Endodermal cell (in vitro differentiated cells): ENCODE data around the gene SCYGR8. TPM values are rescaled to one million over a fixed set of nuclear protein-coding genes. Genes with fewer than 3 reads are reported as not detected.

Experiments
- DNase-seq: peaks from one replicate; pipeline ENCODE4 v3.0.0-alpha.2; 2017
- H3K27ac ChIP-seq: 2 replicates; pipeline ENCODE4 v1.5.1; 2013; ENCODE audit warnings: mild to moderate bottlenecking, low read depth, low read length, moderate library complexity
- H3K27me3 ChIP-seq: 2 replicates; pipeline ENCODE4 v1.6.1; 2013; ENCODE audit warnings: mild to moderate bottlenecking, low read length, moderate library complexity; ENCODE audit not compliant: insufficient read depth, control insufficient read depth, poor library complexity, severe bottlenecking
- H3K36me3 ChIP-seq: 2 replicates; pipeline ENCODE4 v1.7.0; 2013; ENCODE audit warnings: mild to moderate bottlenecking, low read length, moderate library complexity; ENCODE audit not compliant: control insufficient read depth, insufficient read depth
- H3K4me1 ChIP-seq: one replicate; pipeline ENCODE4 v1.7.0; 2013; ENCODE audit warnings: low read length; ENCODE audit not compliant: control insufficient read depth, insufficient read depth
- H3K4me3 ChIP-seq: 2 replicates; pipeline ENCODE4 v1.5.1; 2013; ENCODE audit warnings: mild to moderate bottlenecking, low read length, moderate library complexity
- H3K9ac ChIP-seq: 2 replicates; pipeline ENCODE4 v1.6.1; 2013; ENCODE audit warnings: mild to moderate bottlenecking, low read length, moderate library complexity; ENCODE audit not compliant: poor library complexity, severe bottlenecking; ENCODE audit errors: extremely low read depth
- H3K9me3 ChIP-seq: 2 replicates; pipeline ENCODE4 v1.6.1; 2013; ENCODE audit warnings: mild to moderate bottlenecking, low read length, moderate library complexity; ENCODE audit not compliant: control insufficient read depth
- H3K27ac Mint-ChIP-seq: 2 replicates; pipeline ENCODE4 v1.8.0; 2020; ENCODE audit warnings: mixed read lengths
- H3K27me3 Mint-ChIP-seq: 2 replicates; pipeline ENCODE4 v1.8.0; 2021; ENCODE audit warnings: mild to moderate bottlenecking, mixed read lengths; ENCODE audit not compliant: insufficient read depth
- H3K36me3 Mint-ChIP-seq: 2 replicates; pipeline ENCODE4 v1.8.0; 2020; ENCODE audit warnings: low read depth, mixed read lengths
- H3K4me1 Mint-ChIP-seq: 2 replicates; pipeline ENCODE4 v1.8.0; 2020; ENCODE audit warnings: mixed read lengths
- H3K4me3 Mint-ChIP-seq: 2 replicates; pipeline ENCODE4 v1.8.0; 2020; ENCODE audit warnings: mild to moderate bottlenecking, moderate library complexity, mixed read lengths
- H3K9me3 Mint-ChIP-seq: 2 replicates; pipeline ENCODE4 v1.8.0; 2020; ENCODE audit warnings: mild to moderate bottlenecking, mixed read lengths
- CTCF ChIP-seq: fragments of 200-600 bp; sonication (generic); conservative IDR thresholded peaks from 2 replicates; pipeline ENCODE4 v1.5.0; 2021; ENCODE audit warnings: antibody characterized with exemption, mild to moderate bottlenecking
- WGBS, 2 experiments: methylation state at CpG; one replicate each; pipeline versions ENCODE4 v1.1.5 to v1.1.7; 2013; ENCODE audit warnings: missing lambda C conversion rate in 2 of 2, mixed read lengths in 1 of 2; ENCODE audit not compliant: insufficient coverage in 1 of 2, insufficient read length in 1 of 2; 5-methylcytosine and 5-hydroxymethylcytosine counted together
- total RNA-seq, 2 donors: library from RNA; stranded (reverse); fragmentation: NEBNext Ultra II Directional in 1 of 2; extraction: Animal tissue kit (Norgen Biotek cat#: 25700) in 1 of 2; gene quantifications; 2 replicates in 1 of 2; 3 replicates in 1 of 2; pipeline ENCODE4 v1.2.1, GENCODE V29; 2021

Gene SCYGR8
- total RNA-seq, 2 donors from 2014 or later = not detected

GRCh38 chr2:227780981-227781615 lies 35.4 kb downstream of the SCYGR8 start:
- H3K9me3 ChIP-seq = no peaks in the 10 kb centered on the region
- no peaks in the 10 kb centered on the region for H3K4me1 ChIP-seq
- peaks cover 4% of the 10 kb centered on the region for H3K4me1 Mint-ChIP-seq
- H3K9ac ChIP-seq = no peak overlapping the region
- H3K27me3 ChIP-seq = no peaks in the 10 kb centered on the region
- H3K4me3 Mint-ChIP-seq = no peak overlapping the region
- no peak overlapping the region for H3K4me3 ChIP-seq
- no peak overlapping the region for H3K27ac Mint-ChIP-seq
- H3K27me3 Mint-ChIP-seq = no peaks in the 10 kb centered on the region
- H3K9me3 Mint-ChIP-seq = no peaks in the 10 kb centered on the region
- WGBS, 2 experiments = 86 to 93% methylated on average over 12 to 14 of the region's 14 CpGs
- DNase-seq = no peak
- H3K36me3 Mint-ChIP-seq = no peaks in the 10 kb centered on the region
- no peaks in the 10 kb centered on the region for H3K36me3 ChIP-seq
- H3K27ac ChIP-seq = no peak overlapping the region
- TF ChIP-seq CTCF = no peak

- Mint-ChIP-seq H3K36me3 (no peaks in the 10 kb centered on the region), H3K27ac (no peak overlapping the region), H3K4me1 (peaks cover 4% of the 10 kb centered on the region), H3K27me3 (no peaks in the 10 kb centered on the region), H3K4me3 (no peak overlapping the region), H3K9me3 (no peaks in the 10 kb centered on the region)
- Histone ChIP-seq H3K9me3 (no peaks in the 10 kb centered on the region), H3K27me3 (no peaks in the 10 kb centered on the region), H3K4me1 (no peaks in the 10 kb centered on the region), H3K4me3 (no peak overlapping the region), H3K9ac (no peak overlapping the region), H3K27ac (no peak overlapping the region), H3K36me3 (no peaks in the 10 kb centered on the region)
- DNase-seq = no peak
- 82 to 100% methylated on average over 3 to 8 of the region's 8 CpGs for WGBS, 2 experiments
- no peak for TF ChIP-seq CTCF
Observed at GRCh38 chr2:227781841-227782240, 36.1 kb downstream of the SCYGR8 start.

GRCh38 chr2:227782804-227783203 lies 37.1 kb downstream of the SCYGR8 start:
- Mint-ChIP-seq H3K36me3 (no peaks in the 10 kb centered on the region), H3K4me1 (peaks cover 7% of the 10 kb centered on the region), H3K9me3 (no peaks in the 10 kb centered on the region), H3K27ac (no peak overlapping the region), H3K27me3 (no peaks in the 10 kb centered on the region), H3K4me3 (no peak overlapping the region)
- no peaks in the 10 kb centered on the region for H3K9me3 ChIP-seq
- WGBS, 2 experiments = 91 to 94% methylated on average over 3 to 5 of the region's 5 CpGs
- no peak overlapping the region for H3K27ac ChIP-seq
- H3K4me3 ChIP-seq = no peak overlapping the region
- TF ChIP-seq CTCF = no peak
- H3K9ac ChIP-seq = no peak overlapping the region
- no peaks in the 10 kb centered on the region for H3K4me1 ChIP-seq
- no peak for DNase-seq
- no peaks in the 10 kb centered on the region for H3K27me3 ChIP-seq
- no peaks in the 10 kb centered on the region for H3K36me3 ChIP-seq
